ENCODE measurements around the gene KRT75.

The KRT75 gene

GRCh38 chr12:52434081-52434733, at the start of gene KRT75:
KRT75 (minus strand) TSS chr12:52434371; CDS start chr12:52434304, 67 bp downstream.
- Histone ChIP-seq H3K27ac (no peak within 1 kb of the TSS), H3K4me3 (ENCODE audit: low read depth, low read length) (no peak within 1 kb of the TSS), H3K27me3 (replicated peaks) (peaks cover 4% of the 10 kb centered on the region), H3K36me3 (replicated peaks) (no peaks in the 10 kb centered on the region)
- in situ Hi-C loops (cut with HindIII; ENCODE audit: low pct_ligation_motif_present, low sequenced_read_pairs), result no loop called here
- TF ChIP-seq, protein P1, sequence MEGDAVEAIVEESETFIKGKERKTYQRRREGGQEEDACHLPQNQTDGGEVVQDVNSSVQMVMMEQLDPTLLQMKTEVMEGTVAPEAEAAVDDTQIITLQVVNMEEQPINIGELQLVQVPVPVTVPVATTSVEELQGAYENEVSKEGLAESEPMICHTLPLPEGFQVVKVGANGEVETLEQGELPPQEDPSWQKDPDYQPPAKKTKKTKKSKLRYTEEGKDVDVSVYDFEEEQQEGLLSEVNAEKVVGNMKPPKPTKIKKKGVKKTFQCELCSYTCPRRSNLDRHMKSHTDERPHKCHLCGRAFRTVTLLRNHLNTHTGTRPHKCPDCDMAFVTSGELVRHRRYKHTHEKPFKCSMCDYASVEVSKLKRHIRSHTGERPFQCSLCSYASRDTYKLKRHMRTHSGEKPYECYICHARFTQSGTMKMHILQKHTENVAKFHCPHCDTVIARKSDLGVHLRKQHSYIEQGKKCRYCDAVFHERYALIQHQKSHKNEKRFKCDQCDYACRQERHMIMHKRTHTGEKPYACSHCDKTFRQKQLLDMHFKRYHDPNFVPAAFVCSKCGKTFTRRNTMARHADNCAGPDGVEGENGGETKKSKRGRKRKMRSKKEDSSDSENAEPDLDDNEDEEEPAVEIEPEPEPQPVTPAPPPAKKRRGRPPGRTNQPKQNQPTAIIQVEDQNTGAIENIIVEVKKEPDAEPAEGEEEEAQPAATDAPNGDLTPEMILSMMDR (IDR thresholded peaks at IDR 0.05; ENCODE audit: low read depth, low read length, missing control alignments), result no peak
- no peak for DNase-seq

- in situ Hi-C loops (cut with HindIII; ENCODE audit: low pct_ligation_motif_present, low sequenced_read_pairs), result no loop called here
- Histone ChIP-seq H3K36me3 (replicated peaks) (no peaks in the 10 kb centered on the region), H3K4me3 (ENCODE audit: low read depth, low read length) (no peak overlapping the region), H3K27me3 (replicated peaks) (no peaks in the 10 kb centered on the region), H3K27ac (no peak overlapping the region)
- no peak for DNase-seq
- TF ChIP-seq, protein P1 (IDR thresholded peaks at IDR 0.05; ENCODE audit: low read depth, low read length, missing control alignments), result no peak
These were observed 45.9 kb upstream of the KRT75 start for GRCh38 chr12:52480073-52480472.

DNA sequence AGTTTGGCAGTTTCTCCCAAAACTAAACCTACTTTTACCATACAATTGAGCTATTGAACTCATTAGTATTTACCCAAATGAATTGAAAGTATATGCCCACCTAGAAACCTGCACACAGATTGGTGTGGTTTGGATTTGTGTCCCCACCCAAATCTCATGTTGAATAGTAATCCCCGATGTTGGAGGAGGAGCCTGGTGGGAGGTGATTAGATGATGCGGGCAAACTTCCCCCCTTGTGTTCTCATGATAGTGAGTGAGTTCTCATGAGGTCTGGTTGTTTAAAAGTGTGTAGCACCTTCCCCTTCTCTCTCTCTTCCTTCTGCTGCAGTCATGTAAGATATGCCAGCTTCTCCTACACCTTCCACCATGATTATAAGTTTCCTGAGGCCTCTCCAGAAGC, 43.5 kb upstream of the KRT75 start:
- no peak for DNase-seq
- Histone ChIP-seq H3K36me3 (replicated peaks) (no peaks in the 10 kb centered on the region), H3K4me3 (ENCODE audit: low read depth, low read length) (no peak overlapping the region), H3K27me3 (replicated peaks) (no peaks in the 10 kb centered on the region), H3K27ac (no peak overlapping the region)
- TF ChIP-seq, protein P1 (IDR thresholded peaks at IDR 0.05; ENCODE audit: low read depth, low read length, missing control alignments), result no peak
- in situ Hi-C loops (cut with HindIII; ENCODE audit: low pct_ligation_motif_present, low sequenced_read_pairs), result no loop called here

DNA sequence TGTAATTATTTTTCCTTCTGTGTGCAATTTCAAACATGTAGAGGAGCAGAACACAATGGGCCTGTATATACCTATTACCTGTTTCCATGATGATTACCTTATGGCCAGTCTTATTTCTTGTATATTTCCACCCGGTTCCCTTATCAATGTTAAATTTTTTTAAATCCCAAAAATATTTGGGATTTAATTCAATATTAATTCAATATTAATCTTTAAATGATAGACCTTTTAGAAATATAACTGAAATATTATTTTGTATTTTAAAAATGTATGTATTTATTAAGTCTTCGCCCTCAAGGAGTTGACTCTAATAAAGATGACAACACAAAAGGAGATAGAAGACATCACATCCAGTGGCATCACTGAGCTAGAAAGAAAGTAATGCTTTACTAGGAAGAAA, 40.0 kb upstream of the KRT75 start:
- in situ Hi-C loops (cut with HindIII; ENCODE audit: low pct_ligation_motif_present, low sequenced_read_pairs), result no loop called here
- no peak for DNase-seq
- Histone ChIP-seq H3K27me3 (replicated peaks) (no peaks in the 10 kb centered on the region), H3K4me3 (ENCODE audit: low read depth, low read length) (no peak overlapping the region), H3K36me3 (replicated peaks) (no peaks in the 10 kb centered on the region), H3K27ac (no peak overlapping the region)
- TF ChIP-seq, protein P1 (IDR thresholded peaks at IDR 0.05; ENCODE audit: low read depth, low read length, missing control alignments), result no peak

GRCh38 chr12:52473768-52474167, 39.6 kb upstream of the KRT75 start, which contains the start of gene KRT6C:
KRT6C (minus strand) TSS chr12:52473805; CDS start chr12:52473737, 68 bp downstream.
- Histone ChIP-seq H3K27ac (no peak within 1 kb of the TSS), H3K4me3 (ENCODE audit: low read depth, low read length) (no peak within 1 kb of the TSS), H3K36me3 (replicated peaks) (no peaks in the 10 kb centered on the region), H3K27me3 (replicated peaks) (no peaks in the 10 kb centered on the region)
- in situ Hi-C loops (cut with HindIII; ENCODE audit: low pct_ligation_motif_present, low sequenced_read_pairs), result no loop called here
- DNase-seq, result no peak
- TF ChIP-seq, protein P1 (IDR thresholded peaks at IDR 0.05; ENCODE audit: low read depth, low read length, missing control alignments), result no peak

GRCh38 chr12:52469853-52470252, 35.7 kb upstream of the KRT75 start:
- H3K4me3 ChIP-seq (ENCODE audit: low read depth, low read length), result no peak overlapping the region
- H3K36me3 ChIP-seq (replicated peaks), result no peaks in the 10 kb centered on the region
- in situ Hi-C loops (cut with HindIII; ENCODE audit: low pct_ligation_motif_present, low sequenced_read_pairs), result no loop called here
- no peaks in the 10 kb centered on the region for H3K27me3 ChIP-seq (replicated peaks)
- TF ChIP-seq, protein P1 (IDR thresholded peaks at IDR 0.05; ENCODE audit: low read depth, low read length, missing control alignments), result no peak
- DNase-seq, result no peak
- no peak overlapping the region for H3K27ac ChIP-seq

All from brain microvascular endothelial cell (primary cell).